ENCODE measurements around the gene FAM83C.

GRCh38 chr20:35334311-35335101 lies 42.3 kb upstream of the FAM83C start:
- TF ChIP-seq SUZ12 (IDR thresholded peaks at IDR 0.05) (no peak), ZNF384 (IDR thresholded peaks at IDR 0.05) (no peak), TARDBP (IDR thresholded peaks at IDR 0.05) (no peak)

Data from HEK293T (cell line).